Tibial nerve (tissue), 3 donors: ENCODE measurements around the gene SNX22.

ENCODE experiments used
- POLR2A ChIP-seq, 2 donors: fragments of 450-650 bp; IDR thresholded peaks; one replicate each; pipeline ENCODE4 v1.6.1; 2017; ENCODE audit warnings: antibody characterized with exemption in 2 of 2, mild to moderate bottlenecking in 2 of 2, moderate library complexity in 2 of 2
- TF ChIP-seq, protein P1 (sequence below), 5 experiments: fragments of 200-600 bp in 3 of 5; fragments of 450-650 bp in 2 of 5; sonication (generic) in 3 of 5; IDR thresholded peaks; one replicate each; pipeline ENCODE4 v1.5.1; 2016 to 2019; ENCODE audit warnings: antibody characterized with exemption in 5 of 5, mild to moderate bottlenecking in 3 of 5, moderate library complexity in 2 of 5

- TF ChIP-seq, protein P1, sequence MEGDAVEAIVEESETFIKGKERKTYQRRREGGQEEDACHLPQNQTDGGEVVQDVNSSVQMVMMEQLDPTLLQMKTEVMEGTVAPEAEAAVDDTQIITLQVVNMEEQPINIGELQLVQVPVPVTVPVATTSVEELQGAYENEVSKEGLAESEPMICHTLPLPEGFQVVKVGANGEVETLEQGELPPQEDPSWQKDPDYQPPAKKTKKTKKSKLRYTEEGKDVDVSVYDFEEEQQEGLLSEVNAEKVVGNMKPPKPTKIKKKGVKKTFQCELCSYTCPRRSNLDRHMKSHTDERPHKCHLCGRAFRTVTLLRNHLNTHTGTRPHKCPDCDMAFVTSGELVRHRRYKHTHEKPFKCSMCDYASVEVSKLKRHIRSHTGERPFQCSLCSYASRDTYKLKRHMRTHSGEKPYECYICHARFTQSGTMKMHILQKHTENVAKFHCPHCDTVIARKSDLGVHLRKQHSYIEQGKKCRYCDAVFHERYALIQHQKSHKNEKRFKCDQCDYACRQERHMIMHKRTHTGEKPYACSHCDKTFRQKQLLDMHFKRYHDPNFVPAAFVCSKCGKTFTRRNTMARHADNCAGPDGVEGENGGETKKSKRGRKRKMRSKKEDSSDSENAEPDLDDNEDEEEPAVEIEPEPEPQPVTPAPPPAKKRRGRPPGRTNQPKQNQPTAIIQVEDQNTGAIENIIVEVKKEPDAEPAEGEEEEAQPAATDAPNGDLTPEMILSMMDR (IDR thresholded peaks at IDR 0.05): no peak
- no peak for TF ChIP-seq POLR2A (IDR thresholded peaks at IDR 0.05)
These were observed 25.6 kb upstream of the SNX22 start for GRCh38 chr15:64125978-64126377.
